Smooth muscle cell (in vitro differentiated cells): Measurements from ENCODE around the gene TNFRSF1B. TPM values are rescaled to one million over a fixed set of nuclear protein-coding genes. Genes with fewer than 3 reads are reported as not detected.

ENCODE experiments used
- DNase-seq: peaks from one replicate; lab custom pipeline; 2025; ENCODE audit not compliant: unreplicated experiment; lab: John Stamatoyannopoulos, UW
- H2AFZ ChIP-seq: fragments of 200-600 bp; sonication (generic); 2 replicates; pipeline ENCODE4 v1.6.0; 2016; ENCODE audit warnings: antibody characterized with exemption, low read depth, mild to moderate bottlenecking
- H3F3A ChIP-seq: fragments of 200-600 bp; sonication (generic); 2 replicates; pipeline ENCODE4 v1.6.0; 2017; ENCODE audit warnings: antibody characterized with exemption, low read depth
- H3K27ac ChIP-seq: fragments of 200-600 bp; sonication (generic); 2 replicates; pipeline ENCODE4 v1.5.1; 2016; ENCODE audit warnings: low read depth, mild to moderate bottlenecking
- H3K27me3 ChIP-seq: fragments of 200-600 bp; sonication (generic); 2 replicates; pipeline ENCODE4 v1.6.1; 2016; ENCODE audit warnings: low read depth, mild to moderate bottlenecking
- H3K36me3 ChIP-seq: fragments of 200-600 bp; sonication (generic); 2 replicates; pipeline ENCODE4 v1.5.1; 2016; ENCODE audit warnings: low read depth
- H3K4me1 ChIP-seq: fragments of 200-600 bp; sonication (generic); 2 replicates; pipeline ENCODE4 v1.5.1; 2016; ENCODE audit warnings: low read depth
- H3K4me2 ChIP-seq: fragments of 200-600 bp; sonication (generic); 2 replicates; pipeline ENCODE4 v1.6.0; 2016; ENCODE audit warnings: mild to moderate bottlenecking
- H3K4me3 ChIP-seq: fragments of 200-600 bp; sonication (generic); 2 replicates; pipeline ENCODE4 v1.5.1; 2016; ENCODE audit warnings: mild to moderate bottlenecking
- H3K79me2 ChIP-seq: fragments of 200-600 bp; sonication (generic); 2 replicates; pipeline ENCODE4 v1.6.0; 2016; ENCODE audit warnings: low read depth, mild to moderate bottlenecking
- H3K9ac ChIP-seq: fragments of 200-600 bp; sonication (generic); 2 replicates; pipeline ENCODE4 v1.6.0; 2016; ENCODE audit warnings: low read depth
- H3K9me3 ChIP-seq: fragments of 200-600 bp; sonication (generic); replicated peaks from 2 replicates; pipeline ENCODE4 v1.5.1; 2016; ENCODE audit warnings: low read depth
- H4K20me1 ChIP-seq: fragments of 200-600 bp; sonication (generic); 2 replicates; pipeline ENCODE4 v1.6.0; 2016; ENCODE audit warnings: low read depth
- WGBS: methylation state at CpG from one replicate; pipeline ENCODE4 v1.1.7; 2016; ENCODE audit warnings: low lambda C conversion rate; 5-methylcytosine and 5-hydroxymethylcytosine counted together
- polyA plus RNA-seq: library from polyadenylated mRNA; unstranded; fragments of >200 nt; fragmentation: Nextera tagmentation; extraction: Ambion mirVana; gene quantifications from 2 replicates; pipeline ENCODE4 v1.2.1, GENCODE V29; 2016
- total RNA-seq: library from RNA; depleted of rRNA; stranded (reverse); fragments of >200 nt; gene quantifications from 2 replicates; pipeline ENCODE4 v1.2.3, GENCODE V29; 2014
- TF ChIP-seq, protein P1 (sequence below): fragments of 200-600 bp; sonication (generic); IDR thresholded peaks from 2 replicates; pipeline ENCODE4 v1.5.1; 2017; ENCODE audit warnings: borderline replicate concordance, mild to moderate bottlenecking, antibody characterized with exemption; ENCODE audit not compliant: insufficient read depth, poor library complexity, severe bottlenecking

TNFRSF1B gene
- total and polyA plus RNA-seq, 2 experiments from 2014 or later, result 9.0 to 20.3 TPM

- Histone ChIP-seq H3K4me1 (no peaks in the 10 kb centered on the region), H4K20me1 (no peaks in the 10 kb centered on the region), H3K27ac (no peak overlapping the region), H3K27me3 (no peaks in the 10 kb centered on the region), H2AFZ (no peak overlapping the region), H3K79me2 (no peaks in the 10 kb centered on the region), H3K9me3 (no peaks in the 10 kb centered on the region), H3K4me3 (no peak overlapping the region), H3K9ac (no peak overlapping the region), H3K36me3 (no peaks in the 10 kb centered on the region), H3F3A (no peaks in the 10 kb centered on the region), H3K4me2 (no peak overlapping the region)
- no peak for DNase-seq
- WGBS, result 94% methylated on average over 7 of the region's 7 CpGs
- TF ChIP-seq, protein P1, sequence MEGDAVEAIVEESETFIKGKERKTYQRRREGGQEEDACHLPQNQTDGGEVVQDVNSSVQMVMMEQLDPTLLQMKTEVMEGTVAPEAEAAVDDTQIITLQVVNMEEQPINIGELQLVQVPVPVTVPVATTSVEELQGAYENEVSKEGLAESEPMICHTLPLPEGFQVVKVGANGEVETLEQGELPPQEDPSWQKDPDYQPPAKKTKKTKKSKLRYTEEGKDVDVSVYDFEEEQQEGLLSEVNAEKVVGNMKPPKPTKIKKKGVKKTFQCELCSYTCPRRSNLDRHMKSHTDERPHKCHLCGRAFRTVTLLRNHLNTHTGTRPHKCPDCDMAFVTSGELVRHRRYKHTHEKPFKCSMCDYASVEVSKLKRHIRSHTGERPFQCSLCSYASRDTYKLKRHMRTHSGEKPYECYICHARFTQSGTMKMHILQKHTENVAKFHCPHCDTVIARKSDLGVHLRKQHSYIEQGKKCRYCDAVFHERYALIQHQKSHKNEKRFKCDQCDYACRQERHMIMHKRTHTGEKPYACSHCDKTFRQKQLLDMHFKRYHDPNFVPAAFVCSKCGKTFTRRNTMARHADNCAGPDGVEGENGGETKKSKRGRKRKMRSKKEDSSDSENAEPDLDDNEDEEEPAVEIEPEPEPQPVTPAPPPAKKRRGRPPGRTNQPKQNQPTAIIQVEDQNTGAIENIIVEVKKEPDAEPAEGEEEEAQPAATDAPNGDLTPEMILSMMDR, result no peak
These were observed 14.5 kb upstream of the TNFRSF1B start for GRCh38 chr1:12152113-12152891.

DNA sequence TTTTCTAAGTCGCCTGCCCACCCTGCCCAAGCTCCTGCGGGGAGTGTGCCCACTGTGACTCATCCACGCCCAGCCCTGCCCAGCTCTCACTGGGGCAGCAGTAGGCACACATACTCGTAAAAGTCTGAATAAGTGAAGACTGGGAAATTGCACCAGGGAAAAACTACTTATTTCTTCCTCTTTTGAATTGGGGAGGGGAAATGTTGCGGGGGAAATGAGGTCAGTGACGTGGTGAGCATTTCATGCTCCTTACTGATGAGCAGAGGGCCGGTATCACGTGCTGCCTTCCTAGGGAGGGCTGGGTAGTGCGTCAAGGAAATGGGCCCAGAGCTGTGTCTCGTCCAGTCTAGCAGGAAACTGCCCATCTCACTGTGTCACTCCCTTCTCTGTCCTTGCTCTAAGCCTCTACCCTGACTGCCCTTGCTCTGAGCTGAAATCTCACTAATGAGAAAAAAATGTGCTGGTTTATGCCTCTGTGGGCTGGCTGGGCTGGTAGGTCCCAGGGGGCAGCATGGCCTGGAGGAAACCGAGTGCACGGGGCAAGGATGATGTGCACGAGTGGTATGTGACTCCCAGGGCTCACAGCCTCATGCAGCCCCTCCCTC, 13.5 kb upstream of the TNFRSF1B start:
- TF ChIP-seq, protein P1, result no peak
- 50% methylated on average over 13 of the region's 13 CpGs for WGBS
- no peaks in the 10 kb centered on the region for H3K27me3 ChIP-seq
- H3K27ac ChIP-seq, result peak overlapping the region; percentile 62
- H3F3A ChIP-seq, result no peaks in the 10 kb centered on the region
- H3K79me2 ChIP-seq, result no peaks in the 10 kb centered on the region
- DNase-seq, result no peak
- H4K20me1 ChIP-seq, result no peaks in the 10 kb centered on the region
- no peak overlapping the region for H2AFZ ChIP-seq
- H3K4me3 ChIP-seq, result no peak overlapping the region
- H3K9me3 ChIP-seq, result no peaks in the 10 kb centered on the region
- no peaks in the 10 kb centered on the region for H3K36me3 ChIP-seq
- H3K4me1 ChIP-seq, result peaks cover 7% of the 10 kb centered on the region
- H3K9ac ChIP-seq, result no peak overlapping the region
- no peak overlapping the region for H3K4me2 ChIP-seq

GRCh38 chr1:12155328-12155727, 11.5 kb upstream of the TNFRSF1B start:
- Histone ChIP-seq H3K27ac (no peak overlapping the region), H3K4me1 (peaks cover 13% of the 10 kb centered on the region), H3K36me3 (no peaks in the 10 kb centered on the region), H3K9me3 (no peaks in the 10 kb centered on the region), H3K79me2 (no peaks in the 10 kb centered on the region), H4K20me1 (no peaks in the 10 kb centered on the region), H2AFZ (no peak overlapping the region), H3F3A (no peaks in the 10 kb centered on the region), H3K4me2 (no peak overlapping the region), H3K27me3 (no peaks in the 10 kb centered on the region), H3K4me3 (no peak overlapping the region), H3K9ac (no peak overlapping the region)
- DNase-seq, result no peak
- WGBS, result 88% methylated on average over 2 of the region's 2 CpGs
- TF ChIP-seq, protein P1, result no peak
